HG02973 (cell line): ENCODE measurements around the gene SEPHS2.
"Not testable (repeated sequence)": the region's sequence is repeated elsewhere in the genome, so short reads cannot be mapped to it uniquely, and the experiment has no call there.

Experiments
- ATAC-seq: cut with Tn5 transposase; IDR thresholded peaks from one replicate; pipeline ENCODE4 v1.9.1; 2021; ENCODE audit warnings: moderate library complexity; ENCODE audit not compliant: unreplicated experiment

Gene SEPHS2

DNA sequence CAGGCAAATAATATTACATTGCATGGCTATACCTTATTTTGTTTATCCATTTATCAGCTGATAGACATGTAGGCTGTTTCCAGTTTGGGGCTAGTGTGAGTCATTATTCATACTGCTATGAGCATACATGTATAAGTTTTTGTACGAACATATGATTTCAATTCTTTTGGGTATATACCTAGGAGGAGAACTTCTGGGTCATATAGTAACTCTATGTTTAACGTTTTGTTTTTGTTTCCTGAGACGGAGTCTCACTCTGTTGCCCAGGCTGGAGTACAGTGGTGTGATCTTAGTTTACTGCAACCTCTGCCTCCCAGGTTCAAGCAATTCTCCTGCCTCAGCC lies 24.5 kb upstream of the SEPHS2 start:
- ATAC-seq = no peak

DNA sequence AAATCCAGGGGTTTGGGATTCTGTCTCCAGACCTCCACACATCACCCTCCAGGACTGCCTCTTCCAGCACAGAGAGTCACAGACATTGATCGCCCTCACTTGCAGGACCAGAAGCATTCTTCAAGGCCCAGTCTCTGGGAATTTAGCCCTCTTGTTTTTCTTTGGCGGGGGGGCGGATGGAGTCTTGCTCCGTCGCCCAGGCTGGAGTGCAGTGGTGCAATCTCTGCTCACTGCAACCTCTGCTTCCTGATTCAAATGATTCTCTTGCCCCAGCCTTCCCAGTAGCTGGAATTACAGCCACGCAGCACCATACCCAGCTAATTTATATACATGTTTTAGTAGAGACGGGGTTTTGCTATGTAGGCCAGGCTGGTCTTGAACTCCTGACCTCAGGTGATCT lies 18.4 kb upstream of the SEPHS2 start:
- ATAC-seq = no peak

DNA sequence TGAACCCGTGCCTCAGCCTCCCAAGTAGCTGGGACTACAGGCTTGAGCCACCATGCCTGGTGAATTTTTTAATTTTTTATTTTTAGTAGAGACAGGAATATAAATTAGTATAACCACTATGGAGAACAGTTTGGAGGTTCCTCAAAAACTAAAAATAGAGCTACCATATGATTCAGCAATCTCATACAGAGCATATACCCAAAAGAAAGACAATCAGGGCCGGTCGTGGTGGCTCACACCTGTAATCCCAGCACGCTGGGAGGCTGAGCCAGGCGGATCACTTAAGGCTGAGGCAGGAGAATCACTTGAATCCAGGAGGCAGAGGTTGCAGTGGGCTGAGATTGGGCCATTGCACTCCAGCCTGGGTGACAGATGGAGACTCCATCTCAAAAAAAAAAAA lies 15.8 kb upstream of the SEPHS2 start:
- ATAC-seq = not testable (repeated sequence)

DNA sequence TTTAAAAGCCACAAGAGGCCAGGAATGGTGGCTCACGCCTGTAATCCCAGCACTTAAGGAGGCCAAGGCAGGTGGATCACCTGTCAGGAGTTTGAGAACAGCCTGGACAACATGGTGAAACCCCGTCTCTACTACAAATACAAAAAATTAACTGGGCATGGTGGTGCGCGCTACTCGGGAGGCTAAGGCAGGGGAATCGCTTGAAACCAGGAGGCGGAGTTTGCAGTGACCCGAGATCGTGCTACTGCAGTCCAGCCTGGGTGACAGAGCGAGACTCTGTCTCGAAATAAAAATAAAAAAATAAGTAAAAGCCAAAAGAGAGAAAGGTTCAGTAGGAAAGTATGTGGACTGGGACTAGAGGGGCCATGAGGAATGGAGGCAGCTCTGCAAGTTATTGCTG lies 13.8 kb upstream of the SEPHS2 start:
- peak; percentile 5 for ATAC-seq

DNA sequence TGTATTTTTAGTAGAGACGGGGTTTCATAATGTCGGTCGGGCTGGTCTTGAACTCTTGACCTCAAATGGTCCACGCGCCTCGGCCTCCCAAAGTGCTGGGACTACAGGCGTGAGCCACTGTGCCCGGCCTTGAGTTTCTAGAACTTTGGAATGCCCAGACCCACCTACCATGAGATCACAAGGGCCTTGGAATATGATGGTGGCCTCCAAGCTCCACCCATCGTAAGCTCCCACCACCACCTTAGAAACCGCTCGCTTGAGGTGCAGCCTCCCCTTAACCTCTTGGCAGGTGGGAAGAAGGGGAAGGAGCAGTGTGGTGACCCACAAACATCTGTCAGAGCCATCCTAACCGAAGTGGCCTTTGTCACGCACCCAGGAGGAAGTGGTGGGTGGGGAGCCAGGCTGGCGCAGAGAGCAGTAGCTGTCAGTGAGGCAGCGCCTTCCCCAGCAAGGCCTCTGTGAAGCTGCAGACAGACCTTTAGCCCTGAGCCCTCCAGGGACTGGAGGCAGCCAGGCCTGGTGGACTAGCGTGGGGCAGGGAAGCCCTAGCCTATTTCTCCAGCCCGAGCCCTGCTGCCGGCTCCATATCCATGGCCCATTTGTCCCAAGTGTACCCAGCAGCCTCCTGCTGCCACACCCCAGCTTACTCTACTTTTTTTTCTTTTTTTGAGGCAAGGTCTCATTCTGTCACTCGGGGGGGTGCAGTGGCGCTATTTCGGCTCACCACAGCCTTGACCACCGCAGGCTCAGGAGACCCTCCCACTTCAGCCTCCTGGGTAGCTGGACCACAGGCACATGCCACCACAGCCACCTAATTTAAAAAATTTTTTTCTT lies 13.1 kb upstream of the SEPHS2 start:
- peak; percentile 80 for ATAC-seq

DNA sequence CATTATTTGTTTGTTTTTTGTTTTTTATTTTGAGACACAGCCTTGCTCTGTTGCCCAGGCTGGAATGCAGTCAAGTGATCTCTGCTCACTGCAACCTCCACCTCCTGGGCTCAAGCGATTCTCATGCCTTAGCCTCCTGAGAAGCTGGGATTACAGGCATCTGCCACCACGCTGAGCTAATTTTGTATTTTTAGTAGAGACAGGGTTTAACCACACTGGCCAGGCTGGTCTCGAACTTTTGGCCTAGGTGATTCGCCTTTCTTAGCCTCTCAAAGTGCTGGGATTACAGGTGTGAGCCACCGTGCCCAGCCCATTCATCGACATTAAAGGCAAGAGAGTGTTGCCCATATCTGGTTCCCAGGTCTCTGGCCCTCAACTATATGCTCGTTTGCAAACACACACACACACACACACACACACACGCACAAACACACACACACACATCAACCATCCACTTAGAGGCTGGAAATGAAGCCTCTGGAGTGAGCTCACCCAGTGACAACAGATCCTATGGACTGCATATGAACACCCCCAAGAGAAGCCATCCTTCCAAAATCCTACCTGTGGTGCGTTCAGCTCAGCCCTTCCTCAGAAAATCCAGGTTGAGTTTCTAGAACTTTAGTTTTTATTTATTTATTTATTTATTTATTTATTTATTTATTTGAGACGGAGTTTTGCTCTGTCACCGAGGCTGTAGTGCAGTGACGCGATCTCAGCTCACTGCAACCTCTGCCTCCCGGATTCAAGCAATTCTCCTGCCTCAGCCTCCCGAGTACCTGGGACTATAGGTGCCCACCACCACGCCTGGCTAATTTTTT lies 12.3 kb upstream of the SEPHS2 start:
- ATAC-seq = no peak

DNA sequence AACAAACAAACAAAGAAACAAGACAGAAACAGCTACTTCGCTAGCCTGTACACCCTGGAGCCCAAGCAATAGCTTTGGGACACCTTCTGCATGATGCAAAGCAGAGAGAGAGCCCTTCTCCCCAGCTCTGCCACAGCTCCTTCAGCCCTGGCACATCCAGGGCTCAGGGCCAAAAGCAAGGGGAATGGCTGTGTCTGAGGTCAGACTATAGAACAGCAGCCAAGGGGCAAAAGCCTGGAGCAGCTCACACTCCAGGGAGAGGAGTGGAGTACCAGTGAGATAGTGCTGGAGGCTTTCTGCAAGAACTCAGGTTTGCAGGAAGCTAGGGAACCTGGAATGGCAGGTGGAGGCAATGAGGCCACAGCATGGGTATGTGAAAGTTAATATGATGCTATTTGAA lies 11.6 kb upstream of the SEPHS2 start:
- no peak for ATAC-seq

DNA sequence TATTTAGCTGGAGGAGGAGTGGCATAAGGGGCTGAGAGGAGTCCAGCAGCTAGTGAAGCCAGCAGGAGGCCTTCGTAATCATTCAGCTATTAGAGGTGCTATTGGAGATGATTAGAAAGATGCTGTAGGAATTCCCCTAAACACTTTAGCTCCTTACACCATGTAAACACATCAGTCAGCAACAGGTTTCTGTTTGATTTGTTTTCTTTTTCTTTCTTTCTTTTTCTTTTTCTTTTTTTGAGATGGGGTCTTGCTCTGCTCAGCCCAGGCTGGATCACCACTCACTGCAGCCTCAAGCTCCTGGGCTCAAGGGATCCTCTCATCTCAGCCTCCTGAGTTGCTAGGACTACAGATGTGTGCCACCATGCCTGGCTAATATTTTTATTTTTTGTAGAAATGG lies 10.6 kb upstream of the SEPHS2 start:
- ATAC-seq = no peak

DNA sequence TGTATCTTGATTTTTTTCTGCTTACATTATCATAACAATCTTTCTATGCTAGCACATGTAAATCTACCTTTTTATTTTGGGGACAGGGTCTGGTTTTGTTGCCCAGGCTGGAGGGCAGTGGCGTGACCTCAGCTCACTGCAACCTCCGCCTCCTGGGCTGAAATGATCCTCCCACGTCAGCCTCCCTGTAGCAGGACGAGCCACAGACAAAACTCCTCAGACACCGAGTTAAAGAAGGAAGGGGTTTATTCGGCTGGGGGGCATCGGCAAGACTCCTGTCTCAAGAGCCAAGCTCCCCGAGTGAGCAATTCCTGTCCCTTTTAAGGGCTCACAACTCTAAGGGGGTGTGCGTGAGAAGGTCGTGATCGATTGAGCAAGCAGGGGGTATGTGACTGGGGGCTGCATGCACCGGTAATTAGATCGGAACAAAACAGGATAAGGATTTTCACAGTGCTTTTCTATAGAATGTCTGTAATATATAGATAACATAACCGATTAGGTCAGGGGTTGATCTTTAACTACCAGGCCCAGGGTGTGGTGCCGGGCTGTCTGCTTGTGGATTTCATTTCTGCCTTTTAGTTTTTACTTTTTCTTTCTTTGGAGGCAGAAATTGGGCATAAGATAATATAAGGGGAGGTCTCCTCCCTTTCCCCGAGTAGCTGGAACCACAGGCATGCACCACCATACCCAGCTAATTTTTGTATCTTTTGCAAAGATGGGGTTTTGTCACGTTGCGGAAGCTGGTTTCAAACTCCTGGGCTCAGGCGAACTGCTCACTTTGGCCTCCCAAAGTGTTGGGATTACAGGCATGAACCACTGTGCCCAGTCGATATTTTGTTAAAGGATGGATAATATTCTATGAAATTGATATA lies 7.3 kb upstream of the SEPHS2 start:
- ATAC-seq = not testable (repeated sequence)

DNA sequence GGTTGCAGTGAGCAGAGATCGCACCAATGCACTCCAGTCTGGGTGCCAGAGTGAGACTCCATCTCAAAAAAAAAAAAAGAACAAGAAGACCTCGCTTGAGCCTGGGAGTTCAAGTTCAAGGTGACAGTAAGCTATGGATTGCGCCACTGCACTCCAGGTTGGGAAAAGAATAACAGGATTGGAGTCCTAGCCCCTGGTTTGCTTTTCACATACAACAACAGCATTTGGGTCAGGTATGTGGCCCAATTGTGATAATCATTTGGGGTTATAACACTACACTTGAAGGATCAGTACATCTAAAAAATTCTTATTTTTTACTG lies 3.4 kb upstream of the SEPHS2 start:
- no peak for ATAC-seq

DNA sequence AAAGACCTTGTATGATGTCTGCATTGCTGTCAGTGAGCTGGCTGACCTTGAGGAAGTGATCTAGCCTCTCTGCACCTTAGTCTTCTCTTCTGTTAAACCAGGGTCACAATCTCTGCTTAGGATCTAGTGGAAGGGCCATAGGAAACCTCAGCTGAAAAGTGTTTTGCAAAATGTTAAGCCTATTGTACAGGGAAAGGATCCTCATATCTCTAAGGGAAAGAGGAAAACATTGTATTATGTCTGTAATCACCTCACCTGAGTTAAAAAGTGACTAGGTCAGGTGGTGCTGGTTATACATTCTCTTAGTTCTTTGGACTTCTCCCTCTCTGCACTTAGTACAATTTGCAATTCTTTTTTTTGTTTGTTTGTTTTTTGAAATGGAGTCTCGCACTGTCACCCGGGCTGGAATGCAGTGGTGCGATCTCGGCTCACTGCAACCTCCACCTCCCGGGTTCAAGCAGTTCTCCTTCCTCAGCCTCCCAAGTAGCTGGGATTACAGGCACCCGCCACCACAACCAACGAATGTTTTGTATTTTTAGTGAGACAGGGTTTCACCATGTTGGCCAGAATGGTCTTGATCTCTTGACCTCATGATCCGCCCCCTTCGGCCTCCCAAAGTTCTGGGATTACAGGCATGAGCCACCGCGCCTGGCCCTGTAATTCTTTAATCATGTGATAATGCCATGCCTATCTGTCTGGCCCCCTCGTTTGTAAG lies 2.0 kb upstream of the SEPHS2 start:
- no peak for ATAC-seq

DNA sequence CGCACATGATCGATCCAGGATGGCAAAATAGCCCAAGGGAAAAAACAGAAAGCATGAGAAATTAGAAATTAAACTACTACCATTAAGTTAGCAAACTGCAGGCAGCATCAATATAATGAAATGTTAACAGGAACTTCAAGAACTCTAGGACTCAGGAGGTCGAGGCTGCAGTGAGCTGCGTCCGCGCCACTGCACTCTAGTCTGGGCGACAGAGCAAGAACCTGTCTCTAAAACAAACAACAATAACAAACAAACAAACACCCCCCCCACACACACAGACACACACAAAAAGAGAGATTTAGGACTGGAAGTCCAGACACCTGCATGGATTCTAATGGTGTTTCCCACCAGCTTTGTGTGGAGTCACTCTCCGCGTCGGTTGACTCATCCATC lies 525 bp upstream of the SEPHS2 start:
- no peak for ATAC-seq

DNA sequence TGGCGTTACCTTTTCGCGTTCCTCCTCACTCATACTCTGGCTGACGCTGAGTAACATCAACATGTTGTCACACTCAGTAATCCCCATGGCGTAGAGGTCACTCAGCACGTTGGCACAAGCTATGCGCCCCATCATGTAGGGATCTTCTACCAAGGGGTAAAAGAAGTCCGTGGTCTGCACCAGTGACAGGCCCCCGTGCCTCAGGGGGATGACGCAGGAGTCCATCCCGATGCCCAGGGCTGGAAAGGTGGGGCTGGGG lies 596 bp downstream of the SEPHS2 start:
- peak; percentile 11 for ATAC-seq

DNA sequence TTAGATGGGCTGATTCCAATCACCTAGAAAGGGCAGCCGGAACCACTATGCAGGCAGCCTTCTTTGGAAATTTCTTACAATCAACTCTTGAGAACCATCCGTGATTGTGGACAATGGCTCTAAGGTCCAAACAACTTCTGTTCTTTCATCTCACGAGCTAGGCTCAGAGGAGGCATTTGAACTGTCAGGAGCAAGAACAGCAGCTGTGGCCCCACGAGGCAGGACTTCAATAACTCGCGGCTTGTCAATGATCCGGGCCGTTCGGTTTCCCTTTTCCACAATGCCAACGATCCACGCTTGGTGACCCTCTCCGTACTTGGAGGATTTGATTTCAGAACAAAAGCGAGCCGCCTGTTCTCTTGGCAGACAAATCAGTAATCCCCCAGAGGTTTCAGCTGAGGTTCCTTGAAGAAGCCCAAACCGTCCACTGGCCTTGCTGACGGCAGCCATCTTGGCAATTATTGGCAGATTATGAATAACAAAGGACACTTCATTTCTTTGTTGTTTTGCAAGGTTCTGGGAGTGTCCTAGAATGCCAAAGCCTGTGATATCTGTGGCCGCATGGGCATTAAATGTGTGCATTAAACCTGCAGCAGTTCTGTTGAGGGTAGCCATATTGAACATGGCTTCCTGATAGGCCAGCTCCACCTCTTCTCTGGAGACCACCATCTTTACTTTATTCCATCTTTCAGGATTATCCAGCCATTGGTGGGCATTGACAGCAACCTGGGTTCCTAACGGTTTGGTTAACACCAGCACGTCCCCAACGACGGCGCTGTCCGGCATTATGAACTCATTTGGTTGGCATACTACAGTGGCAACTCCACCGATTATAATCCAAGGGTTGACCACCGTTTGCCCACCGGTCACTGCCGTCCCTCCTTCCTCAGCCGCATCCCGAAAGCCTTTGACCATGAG lies 1.2 kb downstream of the SEPHS2 start:
- no peak for ATAC-seq

DNA sequence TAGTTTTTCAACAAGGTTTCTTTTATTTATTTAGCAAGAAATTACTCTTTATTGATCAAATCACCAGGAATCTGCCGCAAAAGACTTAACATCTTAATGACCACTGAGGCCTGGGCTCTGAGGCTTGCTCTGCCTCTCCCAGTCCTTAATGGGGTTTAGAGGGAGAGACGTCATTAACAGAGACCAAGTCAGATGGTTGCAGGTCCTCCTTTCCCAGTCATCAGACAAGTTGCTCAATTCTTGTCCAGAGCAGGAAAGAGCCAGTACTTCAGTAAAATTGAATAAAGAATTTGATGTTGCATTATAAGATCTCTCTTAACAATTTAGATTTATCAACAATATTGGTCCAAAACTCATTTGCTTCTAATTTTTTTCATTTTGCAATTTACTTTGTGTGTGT lies 2.0 kb downstream of the SEPHS2 start:
- no peak for ATAC-seq

DNA sequence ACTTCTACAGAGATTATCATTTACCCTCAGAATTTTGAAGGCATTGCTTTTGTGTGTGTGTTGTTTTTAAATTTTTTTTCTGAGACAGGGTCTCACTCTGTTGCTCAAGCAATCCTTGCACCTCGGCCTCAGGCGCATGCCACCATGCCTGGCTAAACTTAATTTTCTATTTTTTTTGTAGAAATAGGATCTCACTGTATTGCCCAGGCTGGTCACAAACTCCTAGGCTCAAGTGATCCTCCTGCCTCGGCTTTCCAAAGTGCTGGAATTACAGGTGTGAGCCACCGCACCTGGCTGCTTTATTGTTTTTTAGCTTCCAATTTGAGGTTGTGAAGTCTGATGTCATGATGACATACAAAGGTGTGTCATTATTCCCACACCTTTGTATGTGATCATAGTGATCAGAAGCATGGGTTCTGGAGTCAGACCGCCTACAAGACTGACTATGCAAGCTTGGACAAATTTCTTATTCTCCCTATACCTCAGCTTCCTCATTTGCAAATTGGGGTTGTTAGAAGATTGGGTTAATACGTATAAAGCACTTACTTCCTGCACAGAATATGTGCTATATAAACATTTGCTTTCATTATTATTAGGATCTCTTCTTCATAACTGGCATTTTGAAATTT lies 5.8 kb downstream of the SEPHS2 start:
- no peak for ATAC-seq

DNA sequence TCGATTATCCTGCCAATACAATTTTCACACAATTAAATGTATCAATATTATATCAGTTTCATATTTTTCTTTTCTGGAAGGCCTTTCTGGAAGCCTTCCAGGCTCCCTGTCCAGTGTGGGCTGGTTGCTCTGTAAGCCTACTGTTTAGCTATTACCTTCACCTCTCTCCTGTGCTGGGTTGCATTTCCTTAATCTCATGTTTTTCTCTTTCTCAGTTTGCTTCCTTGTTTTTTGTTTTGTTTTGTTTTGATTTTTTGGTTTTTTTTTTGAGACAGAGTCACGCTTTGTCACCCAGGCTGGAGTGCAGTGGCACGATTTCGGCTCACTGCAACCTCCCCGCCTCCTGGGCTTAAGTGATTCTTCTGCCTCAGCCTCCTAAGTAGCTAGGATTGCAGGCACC lies 6.8 kb downstream of the SEPHS2 start:
- ATAC-seq = no peak

DNA sequence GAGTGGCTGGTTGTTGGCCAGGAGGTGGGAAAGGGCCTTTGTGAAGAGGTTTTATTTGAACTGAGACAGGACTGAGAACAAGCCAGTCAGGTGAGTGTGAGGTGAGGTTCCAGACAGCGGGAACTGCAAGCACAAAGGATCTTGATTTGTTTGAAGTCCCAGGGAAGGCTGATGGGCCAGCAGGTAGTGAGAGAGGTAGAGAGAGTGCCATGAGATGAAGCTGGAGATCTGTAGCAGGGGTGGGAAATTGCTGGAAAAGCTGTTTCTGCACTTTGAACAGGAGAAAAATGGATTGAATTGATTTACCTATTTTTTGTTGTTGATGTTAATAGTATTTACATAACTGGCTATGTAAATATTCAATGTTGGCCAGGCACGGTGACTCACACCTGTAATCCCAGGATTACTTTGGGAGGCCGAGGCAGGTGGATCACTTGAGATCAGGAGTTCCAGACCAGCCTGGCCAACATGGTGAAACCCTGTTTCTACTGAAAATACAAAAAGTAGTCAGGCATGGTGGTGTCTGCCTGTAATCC lies 8.1 kb downstream of the SEPHS2 start:
- no peak for ATAC-seq

DNA sequence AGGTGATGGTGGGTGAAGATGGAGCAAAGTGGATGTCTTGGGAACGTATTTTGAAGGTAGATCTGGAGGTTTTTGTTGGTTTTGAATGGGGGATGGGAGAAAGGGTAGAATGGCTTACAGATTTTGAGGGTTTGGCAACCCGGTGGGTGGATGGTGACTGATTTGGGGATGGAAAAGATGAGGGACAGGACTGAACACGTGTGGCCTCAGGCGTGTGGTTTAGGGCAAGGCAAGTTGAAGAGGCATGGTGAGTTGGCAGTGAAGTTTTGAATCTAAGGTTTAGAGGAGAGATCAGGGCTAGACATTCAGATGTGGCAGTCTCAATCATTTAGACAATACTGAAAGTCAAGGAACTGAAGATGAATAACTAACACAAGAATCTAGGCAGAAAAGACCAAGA lies 10.8 kb downstream of the SEPHS2 start:
- no peak for ATAC-seq
